K562 (cell line): ENCODE data around the gene CAGE1. TPM values are rescaled to one million over a fixed set of nuclear protein-coding genes. Genes with fewer than 3 reads are reported as not detected.

Experiments used
- ATAC-seq: fragments of 200-7000 bp; cut with Tn5 transposase; 3 replicates; pipeline ENCODE4 v1.9.1; 2020; ENCODE audit warnings: moderate library complexity
- BruUV-seq: library from RNA; stranded (reverse); fragments of 400-500 nt; replicated peaks from 2 replicates; lab custom pipeline; 2021; lab: Mats Ljungman, UMichigan
- CTCF ChIA-PET: fragments of 300-600 bp; formaldehyde crosslinking; extraction: SDS; loops from one replicate; lab custom pipeline; 2021; ENCODE audit warnings: low intra/inter-chr PET ratio; lab: Yijun Ruan, JAX
- POLR2A ChIA-PET: fragments of 300-600, 350-650 bp; sonication (Branson Sonifier 250); formaldehyde crosslinking; extraction: SDS; loops from one replicate; lab custom pipeline; 2021; ENCODE audit warnings: antibody characterized with exemption, inconsistent platforms; lab: Yijun Ruan, JAX
- DNase-seq, 4 experiments: peaks; one replicate each; pipeline versions ENCODE4 v3.0.0 to v3.0.0-alpha.2; 2011 to 2018; ENCODE audit warnings: low spot score in 3 of 4, mixed read lengths in 3 of 4; ENCODE audit errors: extremely low read depth in 1 of 4
- FAIRE-seq: peaks from 2 replicates; lab custom pipeline; 2011; peaks lifted over from hg19 to GRCh38; lab: Jason Lieb, UNC
- H2AFZ ChIP-seq: 2 replicates; pipeline ENCODE4 v1.6.0; 2011; ENCODE audit warnings: low read depth, low read length, control low read depth, inconsistent platforms
- H3K27ac ChIP-seq: fragments of 200-600 bp; 3 replicates; pipeline ENCODE4 v1.8.0; 2011; ENCODE audit warnings: low read depth, mild to moderate bottlenecking, control low read depth, inconsistent platforms, low read length, moderate library complexity, mixed read lengths; ENCODE audit errors: extremely low read depth
- H3K27me3 ChIP-seq, 2 experiments: fragments of 300-600 bp in 1 of 2; 2 replicates in 1 of 2; 3 replicates in 1 of 2; pipeline versions ENCODE4 v1.6.0 to v1.8.0; 2011; ENCODE audit warnings: inconsistent platforms in 2 of 2, low read length in 2 of 2, mild to moderate bottlenecking in 1 of 2, mixed read lengths in 1 of 2, moderate library complexity in 1 of 2; ENCODE audit not compliant: control insufficient read depth in 2 of 2, insufficient read depth in 2 of 2
- H3K36me3 ChIP-seq: fragments of 300-600 bp; 3 replicates; pipeline ENCODE4 v1.8.0; 2011; ENCODE audit warnings: mild to moderate bottlenecking, low read length, inconsistent platforms; ENCODE audit not compliant: control insufficient read depth, insufficient read depth
- H3K4me1 ChIP-seq, 2 experiments: fragments of 200-600 bp in 1 of 2; replicated peaks in 1 of 2; 2 replicates in 1 of 2; 3 replicates in 1 of 2; pipeline versions ENCODE4 v1.5.1 to v1.8.0; 2011; ENCODE audit warnings: inconsistent platforms in 2 of 2, low read length in 2 of 2, mild to moderate bottlenecking in 1 of 2, mixed read lengths in 1 of 2, moderate library complexity in 1 of 2; ENCODE audit not compliant: control insufficient read depth in 2 of 2, insufficient read depth in 2 of 2
- H3K4me2 ChIP-seq: 2 replicates; pipeline ENCODE4 v1.6.1; 2011; ENCODE audit warnings: low read length, control low read depth, inconsistent platforms, mixed read lengths; ENCODE audit not compliant: insufficient read depth
- H3K4me3 ChIP-seq: fragments of 200-600 bp; sonication (generic), shearing (Covaris generic); 2 replicates; pipeline ENCODE4 v1.5.1; 2016; ENCODE audit warnings: control low read depth, inconsistent platforms
- H3K79me2 ChIP-seq: fragments of 200-600 bp; 3 replicates; pipeline ENCODE4 v1.8.0; 2011; ENCODE audit warnings: low read length, inconsistent platforms; ENCODE audit not compliant: control insufficient read depth, insufficient read depth
- H3K9ac ChIP-seq, 2 experiments: 2 replicates each; pipeline versions ENCODE4 v1.6.0 to v1.6.1; 2011; ENCODE audit warnings: low read depth in 2 of 2, low read length in 2 of 2, control low read depth in 1 of 2, inconsistent platforms in 1 of 2, mild to moderate bottlenecking in 1 of 2, mixed read lengths in 1 of 2; ENCODE audit not compliant: insufficient read depth in 1 of 2
- H3K9me1 ChIP-seq: one replicate; pipeline ENCODE4 v1.6.0; 2011; ENCODE audit warnings: inconsistent platforms, mild to moderate bottlenecking, low read length, moderate library complexity; ENCODE audit not compliant: control insufficient read depth, insufficient read depth
- H3K9me3 ChIP-seq: replicated peaks from 2 replicates; pipeline ENCODE4 v1.5.1; 2011; ENCODE audit warnings: low read depth, low read length, inconsistent platforms; ENCODE audit not compliant: control insufficient read depth, insufficient read depth
- H4K20me1 ChIP-seq: replicated peaks from 2 replicates; pipeline ENCODE4 v1.6.1; 2011; ENCODE audit warnings: low read length, inconsistent platforms, mixed read lengths; ENCODE audit not compliant: control insufficient read depth, insufficient read depth
- HNRNPK ChIP-seq: fragments of 200-400 bp; formaldehyde crosslinking; IDR thresholded peaks from one replicate; pipeline ENCODE4 v1.6.1; 2018; ENCODE audit warnings: mild to moderate bottlenecking, low read depth, low read length; ENCODE audit not compliant: poor library complexity, severe bottlenecking
- JUNB ChIP-seq: fragments of 450-650 bp; formaldehyde crosslinking; conservative IDR thresholded peaks from 2 replicates; pipeline ENCODE4 v1.4.0; 2020; ENCODE audit warnings: mild to moderate bottlenecking
- MCM5 ChIP-seq: fragments of 450-650 bp; IDR thresholded peaks from 2 replicates; pipeline ENCODE4 v1.6.1; 2016; ENCODE audit warnings: low read depth
- MYBL2 ChIP-seq, 2 experiments: fragments of 450-650 bp in 1 of 2; sonication (generic) in 1 of 2; formaldehyde crosslinking in 1 of 2; IDR thresholded peaks; 2 replicates each; pipeline versions ENCODE4 v1.6.1 to v1.8.1; 2017 to 2022; ENCODE audit warnings: borderline replicate concordance in 1 of 2, inconsistent platforms in 1 of 2, low read depth in 1 of 2, mild to moderate bottlenecking in 1 of 2, missing genetic modification reagents in 1 of 2, moderate library complexity in 1 of 2
- SAFB ChIP-seq: fragments of 200-400 bp; formaldehyde crosslinking; IDR thresholded peaks from 2 replicates; pipeline ENCODE4 v1.6.1; 2017; ENCODE audit warnings: low read depth, low read length, borderline replicate concordance
- SMARCA5 ChIP-seq: fragments of 450-650 bp; IDR thresholded peaks from 2 replicates; pipeline ENCODE4 v1.6.1; 2016
- SREBF2 ChIP-seq: sonication (generic); formaldehyde crosslinking; IDR thresholded peaks from 2 replicates; pipeline ENCODE4 v1.4.0; 2020; ENCODE audit warnings: mild to moderate bottlenecking, missing genetic modification reagents
- SRSF9 ChIP-seq: fragments of 200-400 bp; formaldehyde crosslinking; IDR thresholded peaks from 2 replicates; pipeline ENCODE4 v1.6.1; 2017; ENCODE audit warnings: low read depth, low read length, borderline replicate concordance
- STAT5B ChIP-seq: fragments of 250-450 bp; sonication (Bioruptor Pico); IDR thresholded peaks from 2 replicates; pipeline ENCODE4 v1.8.0; 2021; ENCODE audit warnings: mild to moderate bottlenecking, inconsistent platforms
- ZNF444 ChIP-seq: fragments of 250-450 bp; sonication (Bioruptor Pico); IDR thresholded peaks from 2 replicates; pipeline ENCODE4 v1.4.0; 2020; ENCODE audit warnings: mild to moderate bottlenecking, moderate library complexity
- whole genome bisulfite sequencing: fragments of 100-300 bp; shearing (Covaris generic); methylation state at CpG from one replicate; pipeline ENCODE4 v1.1.6; 2016; ENCODE audit warnings: low coverage, mixed read lengths; ENCODE audit not compliant: insufficient coverage; ENCODE audit errors: missing lambda C conversion rate; 5-methylcytosine and 5-hydroxymethylcytosine counted together
- in situ Hi-C: fragments of 300-500 bp; cut with MboI; formaldehyde crosslinking; loops from 4 replicates; pipeline ENCODE4 v1.15.0; 2018; ENCODE audit warnings: inconsistent platforms, mixed read lengths
- intact Hi-C: fragments of 100-400 bp; cut with micrococcal nuclease; formaldehyde crosslinking; loops from 2 replicates; pipeline ENCODE4 v1.14.2; 2022
- polyA plus RNA-seq, 8 experiments: library from polyadenylated mRNA; depleted of rRNA in 4 of 8; stranded (reverse) in 5 of 8; unstranded in 3 of 8; fragments of >200 nt; fragmentation: Nextera tagmentation in 2 of 8; fragmentation: Illumina TruSeq in 1 of 8; extraction: Ambion mirVana in 2 of 8; extraction: Trizol in 1 of 8; gene quantifications; 2 replicates each; pipeline versions ENCODE4 v1.2.1 to v1.2.3, GENCODE V29; 2011 to 2014; ENCODE audit warnings: inconsistent platforms in 1 of 8, missing spikeins in 1 of 8
- total RNA-seq, 7 experiments: library from RNA; depleted of rRNA in 6 of 7; stranded (reverse); fragments of >200 nt in 6 of 7; fragmentation: Illumina TruSeq in 2 of 7; extraction: Trizol in 2 of 7; gene quantifications; 2 replicates each; pipeline versions ENCODE4 v1.2.1 to v1.2.3, GENCODE V29; 2011 to 2021; ENCODE audit warnings: low replicate concordance in 1 of 7
- TF ChIP-seq, protein P1 (sequence below), 2 experiments: IDR thresholded peaks; 2 replicates each; pipeline ENCODE4 v1.6.1; 2011; ENCODE audit warnings: borderline replicate concordance in 1 of 2, control low read depth in 1 of 2, low read depth in 1 of 2, low read length in 1 of 2, mild to moderate bottlenecking in 1 of 2, mixed read lengths in 1 of 2, moderate library complexity in 1 of 2; ENCODE audit not compliant: insufficient read depth in 1 of 2, insufficient read length in 1 of 2, poor library complexity in 1 of 2, severe bottlenecking in 1 of 2; ENCODE audit errors: extremely low read depth in 1 of 2
- TF ChIP-seq, protein P2 (sequence below): fragments of 450-650 bp; conservative IDR thresholded peaks from 2 replicates; pipeline ENCODE4 v1.6.1; 2016; ENCODE audit warnings: missing genetic modification characterization, low read depth, mild to moderate bottlenecking, missing compliant biosample characterization, moderate library complexity

The CAGE1 gene
- total and polyA plus RNA-seq, 9 of the 15 experiments (the other 6 are each of a cell fraction or from before 2014, with no cell fraction given): 0.13 to 0.33 (median 0.18) TPM; not detected in 4

- CTCF ChIA-PET: interaction anchor here (0.6 kb wide), 1 partner anchor 8 kb away, joined by 3 read pairs; no protein-coding TSS in a partner anchor
Observed at GRCh38 chr6:7432391-7433120, 43.0 kb upstream of the CAGE1 start.

More at GRCh38 chr6:7432391-7433120, 43.0 kb upstream of the CAGE1 start:
- Histone ChIP-seq H3K4me2 (peak overlapping the region; percentile 23; the same call in 1 of the 2 replicates), H3K9ac (no peak overlapping the region), H3K27me3 (peaks cover 22 to 49% of the 10 kb centered on the region in 2 experiments; a peak in 4 of 5 replicates), H3K79me2 (no peaks in the 10 kb centered on the region), H4K20me1 (no peaks in the 10 kb centered on the region), H3K4me1 (peaks cover 0 to 8% of the 10 kb centered on the region in 2 experiments; a peak in 3 of 5 replicates), H2AFZ (peak overlapping the region; percentile 63; the same call in 1 of the 2 replicates), H3K9me1 (no peaks in the 10 kb centered on the region), H3K4me3 (no peak overlapping the region), H3K36me3 (no peaks in the 10 kb centered on the region), H3K9me3 (peaks cover 2% of the 10 kb centered on the region; the same call in 1 of the 2 replicates), H3K27ac (no peak overlapping the region)
- TF ChIP-seq MYBL2 (IDR thresholded peaks at IDR 0.05; ENCODE audit: low read depth) (no peak), MYBL2 (CRISPR knock-in tag; IDR thresholded peaks at IDR 0.05; ENCODE audit: borderline replicate concordance) (no peak), SMARCA5 (no peak), STAT5B (CRISPR knock-in tag) (no peak), SAFB (no peak), JUNB (CRISPR knock-in tag) (no peak), MCM5 (no peak), ZNF444 (CRISPR knock-in tag) (no peak), HNRNPK (no peak), SREBF2 (no peak), SRSF9 (no peak)
- TF ChIP-seq, protein P1, sequence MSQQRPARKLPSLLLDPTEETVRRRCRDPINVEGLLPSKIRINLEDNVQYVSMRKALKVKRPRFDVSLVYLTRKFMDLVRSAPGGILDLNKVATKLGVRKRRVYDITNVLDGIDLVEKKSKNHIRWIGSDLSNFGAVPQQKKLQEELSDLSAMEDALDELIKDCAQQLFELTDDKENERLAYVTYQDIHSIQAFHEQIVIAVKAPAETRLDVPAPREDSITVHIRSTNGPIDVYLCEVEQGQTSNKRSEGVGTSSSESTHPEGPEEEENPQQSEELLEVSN (IDR thresholded peaks at IDR 0.05; ENCODE audit: borderline replicate concordance in 1 of 2, extremely low read depth in 1 of 2, insufficient read depth in 1 of 2, insufficient read length in 1 of 2, low read depth in 1 of 2, low read length in 1 of 2, poor library complexity in 1 of 2, severe bottlenecking in 1 of 2): no peak
- TF ChIP-seq, protein P2, sequence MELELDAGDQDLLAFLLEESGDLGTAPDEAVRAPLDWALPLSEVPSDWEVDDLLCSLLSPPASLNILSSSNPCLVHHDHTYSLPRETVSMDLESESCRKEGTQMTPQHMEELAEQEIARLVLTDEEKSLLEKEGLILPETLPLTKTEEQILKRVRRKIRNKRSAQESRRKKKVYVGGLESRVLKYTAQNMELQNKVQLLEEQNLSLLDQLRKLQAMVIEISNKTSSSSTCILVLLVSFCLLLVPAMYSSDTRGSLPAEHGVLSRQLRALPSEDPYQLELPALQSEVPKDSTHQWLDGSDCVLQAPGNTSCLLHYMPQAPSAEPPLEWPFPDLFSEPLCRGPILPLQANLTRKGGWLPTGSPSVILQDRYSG (tag): no peak
- FAIRE-seq (no peak), ATAC-seq (peak; percentile 21; the same call in 1 of the 3 replicates), DNase-seq (no peak)
- BruUV-seq: no TSS peak
- intact Hi-C loops: no loop called here
- WGBS: 7% methylated on average over 16 of the region's 16 CpGs
- in situ Hi-C loops: no loop called here
- POLR2A ChIA-PET: no interaction called here
